ENCODE measurements around the gene HIPK3. TPM values are rescaled to one million over a fixed set of nuclear protein-coding genes. Genes with fewer than 3 reads are reported as not detected.

The HIPK3 gene
- total and polyA plus RNA-seq, 10 of the 15 experiments (the other 5 are each of a cell fraction or from before 2014, with no cell fraction given), result 3.4 to 26.5 (median 13.6) TPM

DNA sequence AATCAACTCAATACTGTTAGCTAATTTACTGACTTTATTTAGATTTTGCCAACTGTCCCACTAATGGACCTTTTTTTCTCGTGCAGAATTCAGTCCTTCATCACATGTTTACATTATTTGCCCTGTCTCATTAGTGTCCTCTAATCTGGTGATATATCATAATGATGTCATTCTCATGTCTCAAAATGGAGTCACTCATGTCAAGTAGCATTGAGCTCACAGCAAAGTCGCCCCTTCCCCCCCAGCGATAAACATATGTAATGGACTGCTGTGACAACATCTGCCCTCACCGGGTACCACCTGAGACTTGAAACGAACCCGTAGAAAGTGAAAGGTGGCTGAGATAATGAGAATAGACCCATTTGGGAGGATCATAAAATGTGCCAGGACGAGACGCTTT, 37.6 kb downstream of the HIPK3 start (continued):
- TF ChIP-seq, protein P1, sequence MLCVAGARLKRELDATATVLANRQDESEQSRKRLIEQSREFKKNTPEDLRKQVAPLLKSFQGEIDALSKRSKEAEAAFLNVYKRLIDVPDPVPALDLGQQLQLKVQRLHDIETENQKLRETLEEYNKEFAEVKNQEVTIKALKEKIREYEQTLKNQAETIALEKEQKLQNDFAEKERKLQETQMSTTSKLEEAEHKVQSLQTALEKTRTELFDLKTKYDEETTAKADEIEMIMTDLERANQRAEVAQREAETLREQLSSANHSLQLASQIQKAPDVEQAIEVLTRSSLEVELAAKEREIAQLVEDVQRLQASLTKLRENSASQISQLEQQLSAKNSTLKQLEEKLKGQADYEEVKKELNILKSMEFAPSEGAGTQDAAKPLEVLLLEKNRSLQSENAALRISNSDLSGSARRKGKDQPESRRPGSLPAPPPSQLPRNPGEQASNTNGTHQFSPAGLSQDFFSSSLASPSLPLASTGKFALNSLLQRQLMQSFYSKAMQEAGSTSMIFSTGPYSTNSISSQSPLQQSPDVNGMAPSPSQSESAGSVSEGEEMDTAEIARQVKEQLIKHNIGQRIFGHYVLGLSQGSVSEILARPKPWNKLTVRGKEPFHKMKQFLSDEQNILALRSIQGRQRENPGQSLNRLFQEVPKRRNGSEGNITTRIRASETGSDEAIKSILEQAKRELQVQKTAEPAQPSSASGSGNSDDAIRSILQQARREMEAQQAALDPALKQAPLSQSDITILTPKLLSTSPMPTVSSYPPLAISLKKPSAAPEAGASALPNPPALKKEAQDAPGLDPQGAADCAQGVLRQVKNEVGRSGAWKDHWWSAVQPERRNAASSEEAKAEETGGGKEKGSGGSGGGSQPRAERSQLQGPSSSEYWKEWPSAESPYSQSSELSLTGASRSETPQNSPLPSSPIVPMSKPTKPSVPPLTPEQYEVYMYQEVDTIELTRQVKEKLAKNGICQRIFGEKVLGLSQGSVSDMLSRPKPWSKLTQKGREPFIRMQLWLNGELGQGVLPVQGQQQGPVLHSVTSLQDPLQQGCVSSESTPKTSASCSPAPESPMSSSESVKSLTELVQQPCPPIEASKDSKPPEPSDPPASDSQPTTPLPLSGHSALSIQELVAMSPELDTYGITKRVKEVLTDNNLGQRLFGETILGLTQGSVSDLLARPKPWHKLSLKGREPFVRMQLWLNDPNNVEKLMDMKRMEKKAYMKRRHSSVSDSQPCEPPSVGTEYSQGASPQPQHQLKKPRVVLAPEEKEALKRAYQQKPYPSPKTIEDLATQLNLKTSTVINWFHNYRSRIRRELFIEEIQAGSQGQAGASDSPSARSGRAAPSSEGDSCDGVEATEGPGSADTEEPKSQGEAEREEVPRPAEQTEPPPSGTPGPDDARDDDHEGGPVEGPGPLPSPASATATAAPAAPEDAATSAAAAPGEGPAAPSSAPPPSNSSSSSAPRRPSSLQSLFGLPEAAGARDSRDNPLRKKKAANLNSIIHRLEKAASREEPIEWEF (IDR thresholded peaks at IDR 0.05; ENCODE audit: insufficient replicate concordance, low read depth, low read length), result no peak
- TF ChIP-seq RBBP5 (conservative IDR thresholded peaks at IDR 0.05), result no peak
- TF ChIP-seq BRCA1 (IDR thresholded peaks at IDR 0.05; ENCODE audit: low read depth, low read length), result no peak
- no peak for TF ChIP-seq STAT1 (conservative IDR thresholded peaks at IDR 0.05)
- no peak for TF ChIP-seq ETV6 (conservative IDR thresholded peaks at IDR 0.05 in 1 of 2, IDR thresholded peaks at IDR 0.05 in 1 of 2; ENCODE audit: borderline replicate concordance in 1 of 2, low read depth in 1 of 2)
- 0 out of 2 replicates have a peak, but pooled peaks have one; percentile 44 for TF ChIP-seq ZNF592 (IDR thresholded peaks at IDR 0.05)
- TF ChIP-seq SMARCA5 (IDR thresholded peaks at IDR 0.05), result no peak
